ENCODE results near the gene INPP4B.

Gene INPP4B

GRCh38 chr4:142467088-142467487, 379.0 kb downstream of the INPP4B start:
- no peak for DNase-seq (ENCODE audit: low spot score)

DNA sequence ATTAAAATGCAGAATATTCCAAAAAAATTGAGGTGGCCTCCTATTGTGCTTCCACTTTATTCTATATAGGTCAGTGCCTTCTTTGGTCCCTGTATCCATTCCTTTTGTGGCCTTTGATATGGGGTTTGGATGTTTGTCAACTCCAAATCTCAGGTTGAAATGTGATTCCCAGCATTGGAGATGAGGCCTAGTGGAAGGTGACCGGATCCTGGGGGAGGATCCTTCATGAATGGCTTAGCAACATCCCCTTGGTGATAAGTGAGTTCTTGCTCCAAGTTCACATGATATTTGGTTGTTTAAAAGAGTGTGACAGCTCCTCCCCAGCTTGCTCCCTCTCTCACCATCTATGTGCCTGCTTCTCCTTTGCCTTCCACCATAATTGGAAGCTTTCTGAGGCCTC, 380.6 kb downstream of the INPP4B start:
- DNase-seq (ENCODE audit: low spot score) = no peak

DNA sequence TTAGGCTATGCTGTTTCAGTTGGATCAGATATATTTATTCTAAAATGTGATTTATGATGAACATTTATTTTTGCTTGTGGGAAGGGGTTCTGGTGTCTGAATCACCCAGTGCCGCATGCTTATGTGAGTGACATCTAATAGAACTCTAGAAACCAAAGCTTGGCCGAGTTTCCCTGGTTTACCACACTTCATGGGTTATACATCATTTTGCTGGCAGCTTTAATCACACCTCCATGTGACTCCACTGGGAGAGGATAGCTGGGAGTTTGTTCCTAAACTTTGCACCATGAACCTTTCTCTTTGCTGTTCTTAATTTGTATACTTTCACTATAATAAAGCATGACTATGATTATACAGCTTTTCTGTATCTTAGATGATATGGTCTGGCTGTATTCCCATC, 382.9 kb downstream of the INPP4B start:
- DNase-seq (ENCODE audit: low spot score) = no peak

- no peak for DNase-seq (ENCODE audit: low spot score)
Observed at GRCh38 chr4:142452161-142452855, 393.8 kb downstream of the INPP4B start.

DNA sequence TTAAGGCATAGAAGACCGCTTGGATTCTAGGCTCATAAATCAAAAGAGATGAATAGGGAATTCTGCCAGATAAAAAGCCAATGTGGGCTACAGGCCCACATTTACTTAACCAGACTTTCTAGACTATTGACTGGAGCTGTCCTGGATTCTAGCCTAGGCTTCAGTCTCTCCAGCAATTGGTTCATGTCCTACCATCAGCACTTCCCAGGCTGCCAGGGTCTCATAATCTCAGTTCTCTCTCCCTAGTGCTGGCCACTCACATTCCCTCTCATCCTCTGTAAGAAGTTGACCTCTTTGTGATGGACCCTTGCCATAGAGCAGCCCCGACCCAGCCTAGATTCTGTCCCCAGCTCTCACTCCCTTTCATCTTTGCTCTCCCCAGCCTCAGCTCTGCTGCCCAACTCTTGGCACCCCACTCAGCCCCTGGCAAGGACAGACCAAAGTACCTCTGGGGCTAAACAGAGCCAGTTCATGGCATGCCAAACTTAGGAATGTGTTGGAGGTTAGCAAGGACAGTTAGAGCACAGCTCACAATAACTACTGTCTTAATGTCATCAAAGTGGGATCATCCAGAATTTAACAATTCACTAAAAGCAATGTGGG, 396.2 kb downstream of the INPP4B start:
- DNase-seq (ENCODE audit: low spot score) = no peak

- DNase-seq (ENCODE audit: low spot score) = no peak
Observed at GRCh38 chr4:142447009-142447408, 399.1 kb downstream of the INPP4B start.

DNA sequence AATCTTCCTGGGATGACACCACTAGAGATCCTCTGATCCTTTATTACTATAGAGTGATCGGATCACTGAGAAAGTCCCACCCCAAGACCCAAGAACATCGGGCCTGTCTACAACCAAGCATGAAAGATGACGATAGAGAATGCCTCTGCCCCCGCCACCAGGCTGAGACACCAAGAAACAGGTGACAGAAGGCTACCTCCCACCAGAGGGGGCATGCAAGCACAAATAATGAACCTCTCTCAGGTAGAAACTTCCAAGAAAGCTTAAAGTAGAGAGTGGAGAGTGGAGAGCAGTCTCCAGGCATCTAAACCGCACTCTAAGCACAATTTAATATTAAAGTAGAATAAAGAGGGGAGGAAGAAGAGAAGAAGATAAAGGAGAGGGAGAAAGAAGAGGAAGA, 402.6 kb downstream of the INPP4B start:
- DNase-seq (ENCODE audit: low spot score) = no peak

- DNase-seq (ENCODE audit: low spot score) = no peak
Observed at GRCh38 chr4:142440093-142440492, 406.0 kb downstream of the INPP4B start.

DNA sequence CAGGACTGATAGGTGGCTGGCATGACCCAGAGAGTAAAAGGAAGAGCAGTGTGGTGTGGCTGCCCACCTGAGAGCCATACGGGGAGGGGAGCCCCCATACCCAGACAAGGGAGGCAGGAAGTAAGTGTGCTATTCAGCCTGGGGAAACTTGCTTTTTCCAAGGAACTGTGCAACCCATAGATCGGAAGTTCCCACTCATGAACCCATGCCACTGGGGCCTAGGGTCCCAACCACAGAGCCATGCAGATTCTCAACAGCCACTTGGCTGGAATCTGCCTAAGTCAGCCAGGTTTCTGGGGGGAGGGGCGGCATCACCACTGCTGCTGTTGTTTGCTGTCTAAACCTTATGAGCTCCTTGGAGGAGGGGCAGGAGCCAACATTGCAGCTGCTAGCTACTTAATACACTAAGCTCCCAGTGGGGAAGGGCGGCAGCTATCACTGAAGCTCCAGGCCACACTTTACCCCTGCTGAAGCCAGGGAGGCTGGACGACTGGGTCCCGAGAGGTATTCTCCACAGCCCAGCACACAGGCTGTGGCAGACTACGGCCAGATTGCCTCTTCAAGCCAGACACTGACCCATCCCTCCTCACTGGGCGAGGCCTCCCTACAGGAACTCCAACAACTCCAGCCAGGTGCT, 410.4 kb downstream of the INPP4B start:
- no peak for DNase-seq (ENCODE audit: low spot score)

DNA sequence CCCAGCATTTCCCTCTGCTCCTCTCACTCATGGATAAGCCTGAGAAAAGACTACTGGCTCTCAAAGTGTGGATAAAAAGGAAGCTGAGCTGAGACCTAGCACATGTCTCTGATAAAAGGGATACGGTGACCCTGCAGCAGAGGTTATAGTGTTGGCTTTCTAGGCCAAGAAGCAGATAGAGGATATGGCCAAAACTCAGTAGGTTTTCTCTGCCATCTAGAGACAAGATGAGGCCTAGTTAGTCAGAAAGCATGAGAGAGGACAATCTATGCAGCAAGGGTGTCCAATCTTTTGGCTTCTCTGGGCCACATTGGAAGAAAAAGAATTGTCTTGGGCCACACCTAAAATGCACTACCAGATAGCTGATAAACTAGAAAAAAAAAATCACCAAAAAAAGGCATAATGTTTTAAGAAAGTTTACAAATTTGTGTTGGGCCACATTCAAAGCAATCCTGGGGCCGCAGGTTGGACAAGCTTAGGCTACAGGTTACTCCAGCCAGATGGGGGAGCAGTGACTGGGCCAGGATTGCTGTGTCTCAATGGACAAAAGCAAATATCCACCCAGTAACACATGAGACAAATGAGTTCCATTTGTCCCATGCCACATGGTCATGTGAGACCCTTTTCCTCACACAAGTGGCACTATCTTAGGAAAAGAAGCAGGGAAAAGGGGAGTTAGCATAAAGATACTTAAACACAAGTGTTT, 411.4 kb downstream of the INPP4B start:
- DNase-seq (ENCODE audit: low spot score) = no peak

DNA sequence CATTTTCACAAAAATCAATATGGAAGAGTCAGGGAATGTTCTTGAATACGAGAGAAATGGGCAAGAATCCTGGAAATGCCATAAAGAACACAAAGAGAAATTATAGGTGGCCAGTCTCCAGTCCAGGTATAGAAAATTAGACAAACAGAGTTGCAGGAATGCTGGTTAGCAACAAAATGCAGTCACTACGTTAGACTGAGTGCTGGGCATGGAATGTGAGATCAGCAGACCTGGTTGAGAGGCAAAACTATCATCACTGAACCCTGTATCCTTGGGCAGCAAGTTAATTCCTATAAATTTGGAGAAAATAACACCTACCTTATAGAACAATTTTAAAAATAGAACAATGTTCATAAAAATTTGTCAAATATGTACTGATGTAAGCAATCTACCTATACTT, 417.4 kb downstream of the INPP4B start:
- no peak for DNase-seq (ENCODE audit: low spot score)

GRCh38 chr4:142427456-142427855, 418.6 kb downstream of the INPP4B start:
- DNase-seq (ENCODE audit: low spot score) = no peak

- DNase-seq (ENCODE audit: low spot score) = no peak
Observed at GRCh38 chr4:142423861-142424260, 422.2 kb downstream of the INPP4B start.

DNA sequence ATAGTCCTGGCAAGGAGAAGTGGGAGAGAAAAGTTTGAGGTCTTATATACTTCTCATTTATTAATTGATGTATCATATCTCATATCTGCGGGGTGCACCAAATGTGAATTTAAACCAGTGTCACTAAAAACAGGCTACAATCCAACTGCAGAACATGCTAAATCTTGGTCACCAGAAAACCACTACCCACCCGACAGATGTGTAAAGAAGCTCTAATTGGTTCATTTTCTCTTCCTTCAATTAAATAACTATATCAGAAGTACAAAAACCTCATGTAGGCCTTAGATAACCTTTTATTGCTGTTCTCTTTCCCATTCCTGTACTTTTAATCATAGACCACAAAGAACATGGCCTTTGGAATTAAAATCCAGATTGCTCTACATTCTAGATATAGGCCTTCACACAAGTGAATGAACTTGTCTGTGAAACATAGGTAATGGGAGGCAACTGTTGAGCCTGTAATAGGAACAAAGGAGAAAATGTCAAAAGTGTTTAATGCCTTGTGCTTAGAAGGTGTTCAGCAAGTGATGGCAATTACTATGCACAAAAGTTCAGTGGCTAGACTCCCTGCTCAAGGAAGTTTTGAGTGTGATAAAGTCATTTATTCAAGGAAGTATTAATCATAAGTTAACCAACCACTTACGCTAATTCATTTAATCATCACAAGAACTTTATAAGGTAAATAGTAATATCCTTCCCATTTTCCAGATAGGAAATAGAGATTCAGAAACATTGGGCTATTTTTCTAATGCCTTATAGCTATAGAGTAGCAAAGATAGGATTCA, 425.6 kb downstream of the INPP4B start:
- DNase-seq (ENCODE audit: low spot score) = no peak

DNA sequence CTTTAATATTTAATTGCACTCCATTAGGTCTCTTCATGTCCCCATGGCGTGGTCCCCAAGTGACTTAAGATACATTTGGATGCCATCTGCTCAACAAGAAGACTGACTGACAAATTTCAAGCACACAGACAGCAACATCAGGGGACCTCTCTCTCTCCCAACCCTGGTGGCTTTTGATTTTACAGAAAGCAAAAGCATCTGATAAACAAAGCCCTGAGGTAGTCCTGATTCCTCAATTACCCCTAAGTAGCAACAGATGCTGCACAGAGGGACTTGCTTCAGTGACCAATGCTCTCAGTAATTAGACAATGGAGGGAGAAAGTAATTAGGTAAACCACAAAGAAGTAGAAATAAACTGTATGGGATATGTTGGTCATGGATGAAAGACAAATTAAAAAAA, 426.4 kb downstream of the INPP4B start:
- DNase-seq (ENCODE audit: low spot score) = no peak

DNA sequence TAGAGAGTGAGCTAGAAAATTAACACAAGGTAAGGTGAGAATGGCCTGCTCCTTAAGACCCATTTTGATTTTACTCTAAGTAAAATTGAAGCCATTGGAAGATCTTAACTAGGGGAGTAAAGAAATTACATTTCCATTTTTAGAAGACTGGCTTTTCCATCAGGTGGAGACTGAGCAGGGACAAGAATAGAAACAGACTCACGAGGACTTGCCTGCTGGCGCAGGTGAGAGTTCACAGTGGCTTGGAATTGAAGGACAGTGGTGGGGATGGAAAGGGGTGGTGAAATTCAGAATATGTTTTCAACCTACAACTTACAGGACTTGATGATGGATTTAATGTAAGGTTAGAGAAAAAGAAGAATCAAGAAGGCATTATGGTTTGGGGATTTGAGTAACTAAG, 427.4 kb downstream of the INPP4B start:
- no peak for DNase-seq (ENCODE audit: low spot score)

DNA sequence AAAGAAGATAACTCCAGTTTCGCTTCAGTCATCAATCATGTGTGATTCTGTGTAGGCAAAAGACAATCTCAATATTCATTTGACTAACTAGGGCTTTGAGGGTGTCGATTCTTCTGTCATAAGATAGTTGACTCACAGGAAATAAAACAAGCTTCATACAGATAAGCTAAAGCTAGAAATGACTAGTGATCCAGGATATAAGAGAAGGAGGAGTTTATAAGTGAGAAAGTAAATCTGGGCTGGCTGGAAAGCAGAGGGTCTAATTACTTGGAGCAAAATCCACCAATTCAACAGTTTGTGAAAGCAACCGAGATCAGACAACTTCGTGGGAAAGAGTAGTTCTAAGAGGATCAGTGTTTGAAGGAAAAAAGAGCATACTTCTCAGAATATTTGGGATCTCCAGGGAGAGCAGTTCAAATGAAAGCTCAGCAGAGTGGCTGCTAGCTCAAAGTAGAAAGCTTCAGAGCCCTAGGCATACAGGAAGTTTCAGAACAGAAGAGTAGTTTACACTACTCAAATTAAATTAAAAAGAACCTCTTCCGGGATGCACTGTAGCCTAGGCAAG, 429.3 kb downstream of the INPP4B start:
- DNase-seq (ENCODE audit: low spot score) = no peak

- no peak for DNase-seq (ENCODE audit: low spot score)
Observed at GRCh38 chr4:142416121-142416520, 430.0 kb downstream of the INPP4B start.

- peak; percentile 16 for DNase-seq (ENCODE audit: low spot score)
Observed at GRCh38 chr4:142414366-142414990, 431.6 kb downstream of the INPP4B start.

DNA sequence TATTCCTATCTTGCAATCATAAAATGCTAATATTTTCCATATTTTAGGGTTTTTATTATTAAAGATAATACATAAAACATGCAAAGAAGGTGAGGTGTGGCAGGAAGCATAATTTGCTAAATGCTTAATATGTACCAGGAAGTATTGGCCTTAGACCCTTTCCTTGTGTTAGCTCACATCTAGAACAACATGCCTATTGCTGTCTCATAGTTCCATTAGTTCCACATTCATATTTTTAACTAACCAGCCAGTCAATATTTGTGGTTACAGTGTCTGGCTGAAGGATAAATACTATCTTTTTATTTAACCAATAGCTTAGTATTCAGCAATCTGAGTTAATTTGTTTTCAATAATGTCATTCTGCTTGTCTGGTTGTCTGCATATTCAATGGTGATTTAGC, 432.6 kb downstream of the INPP4B start:
- DNase-seq (ENCODE audit: low spot score) = no peak

- DNase-seq (ENCODE audit: low spot score) = no peak
Observed at GRCh38 chr4:142411993-142412392, 434.1 kb downstream of the INPP4B start.
